HepG2 (cell line): ENCODE measurements around the gene PLK5. TPM values are rescaled to one million over a fixed set of nuclear protein-coding genes. Genes with fewer than 3 reads are reported as not detected.

ENCODE experiments used
- MAZ ChIP-seq, 2 experiments: sonication (generic) in 1 of 2; formaldehyde crosslinking in 1 of 2; IDR thresholded peaks; 2 replicates each; pipeline versions ENCODE4 v1.5.0 to v1.6.1; 2012 to 2020; ENCODE audit warnings: low read depth in 2 of 2, mild to moderate bottlenecking in 2 of 2, borderline replicate concordance in 1 of 2, improper control_type of control experiment in 1 of 2, low read length in 1 of 2, missing genetic modification reagents in 1 of 2, moderate library complexity in 1 of 2
- PHF21A ChIP-seq: sonication (generic); formaldehyde crosslinking; IDR thresholded peaks from 2 replicates; pipeline ENCODE4 v1.5.0; 2020; ENCODE audit warnings: mild to moderate bottlenecking, missing genetic modification reagents
- POLR2A ChIP-seq, 2 experiments: IDR thresholded peaks; 2 replicates each; pipeline ENCODE4 v1.6.1; 2011; ENCODE audit warnings: low read depth in 2 of 2, low read length in 2 of 2, mild to moderate bottlenecking in 1 of 2, moderate library complexity in 1 of 2; ENCODE audit not compliant: insufficient read depth in 1 of 2
- RARG ChIP-seq: sonication (generic); formaldehyde crosslinking; IDR thresholded peaks from 2 replicates; pipeline ENCODE4 v1.4.0; 2020; ENCODE audit warnings: low read depth, mild to moderate bottlenecking, missing genetic modification reagents
- SOX5 ChIP-seq: IDR thresholded peaks from 2 replicates; pipeline ENCODE4 v1.6.1; 2016; ENCODE audit warnings: borderline replicate concordance
- YY1 ChIP-seq: IDR thresholded peaks from 2 replicates; pipeline ENCODE4 v1.6.1; 2011; ENCODE audit warnings: low read length, low read depth, moderate library complexity, mild to moderate bottlenecking; ENCODE audit not compliant: insufficient read depth, insufficient replicate concordance
- ZKSCAN8 ChIP-seq: IDR thresholded peaks from 2 replicates; pipeline ENCODE4 v1.6.1; 2016; ENCODE audit warnings: borderline replicate concordance, missing genetic modification reagents, missing compliant biosample characterization
- ZNF329 ChIP-seq: sonication (generic); formaldehyde crosslinking; IDR thresholded peaks from 2 replicates; pipeline ENCODE4 v1.9.0; 2021; ENCODE audit warnings: low read depth, mild to moderate bottlenecking, missing genetic modification reagents
- ZNF75D ChIP-seq: sonication (generic); formaldehyde crosslinking; IDR thresholded peaks from 2 replicates; pipeline ENCODE4 v1.8.1; 2023; ENCODE audit warnings: missing genetic modification reagents, mild to moderate bottlenecking, borderline replicate concordance
- ZNF772 ChIP-seq: sonication (generic); formaldehyde crosslinking; IDR thresholded peaks from 2 replicates; pipeline ENCODE4 v1.5.0; 2020; ENCODE audit warnings: mild to moderate bottlenecking, missing genetic modification reagents
- ZNF780A ChIP-seq: sonication (generic); formaldehyde crosslinking; IDR thresholded peaks from 2 replicates; pipeline ENCODE4 v1.8.0; 2022; ENCODE audit warnings: mild to moderate bottlenecking, missing genetic modification reagents, moderate library complexity
- polyA plus RNA-seq, 8 experiments: library from polyadenylated mRNA; depleted of rRNA in 3 of 8; stranded (reverse) in 7 of 8; unstranded in 1 of 8; fragments of >200 nt; fragmentation: Illumina TruSeq in 4 of 8; extraction: Trizol in 4 of 8; gene quantifications; 2 replicates each; pipeline versions ENCODE4 v1.2.1 to v1.2.3, GENCODE V29; 2011 to 2016; ENCODE audit warnings: low read depth in 4 of 8, missing spikeins in 1 of 8, mixed read lengths in 1 of 8; ENCODE audit not compliant: insufficient read depth in 1 of 8
- total RNA-seq, 5 experiments: library from RNA; depleted of rRNA; stranded (reverse); fragments of >200 nt; fragmentation: Illumina TruSeq; extraction: Trizol; gene quantifications; 2 replicates each; pipeline ENCODE4 v1.2.3, GENCODE V29; 2016; ENCODE audit warnings: low read depth in 1 of 5
- TF ChIP-seq, protein P1 (sequence below): IDR thresholded peaks from 2 replicates; pipeline ENCODE4 v1.6.1; 2012; ENCODE audit warnings: low read depth, low read length, improper control_type of control experiment
- TF ChIP-seq, protein P2 (sequence below): sonication (generic); formaldehyde crosslinking; IDR thresholded peaks from 2 replicates; pipeline ENCODE4 v1.9.0; 2022; ENCODE audit warnings: missing genetic modification reagents, mild to moderate bottlenecking, borderline replicate concordance
- TF ChIP-seq, protein P3 (sequence below): sonication (generic); formaldehyde crosslinking; IDR thresholded peaks from 2 replicates; pipeline ENCODE4 v1.4.0; 2020; ENCODE audit warnings: mild to moderate bottlenecking, missing genetic modification reagents
- TF ChIP-seq, protein P4 (sequence below): sonication (generic); formaldehyde crosslinking; IDR thresholded peaks from 2 replicates; pipeline ENCODE4 v1.8.0; 2022; ENCODE audit warnings: mild to moderate bottlenecking, missing genetic modification reagents, moderate library complexity
- TF ChIP-seq, protein P5 (sequence below): sonication (generic); formaldehyde crosslinking; IDR thresholded peaks from 2 replicates; pipeline ENCODE4 v1.4.0; 2020; ENCODE audit warnings: low read depth, missing genetic modification reagents

Gene PLK5
- total and polyA plus RNA-seq, 2 of the 13 experiments (the other 11 are each of a cell fraction or from before 2014, with no cell fraction given), result not detected

DNA sequence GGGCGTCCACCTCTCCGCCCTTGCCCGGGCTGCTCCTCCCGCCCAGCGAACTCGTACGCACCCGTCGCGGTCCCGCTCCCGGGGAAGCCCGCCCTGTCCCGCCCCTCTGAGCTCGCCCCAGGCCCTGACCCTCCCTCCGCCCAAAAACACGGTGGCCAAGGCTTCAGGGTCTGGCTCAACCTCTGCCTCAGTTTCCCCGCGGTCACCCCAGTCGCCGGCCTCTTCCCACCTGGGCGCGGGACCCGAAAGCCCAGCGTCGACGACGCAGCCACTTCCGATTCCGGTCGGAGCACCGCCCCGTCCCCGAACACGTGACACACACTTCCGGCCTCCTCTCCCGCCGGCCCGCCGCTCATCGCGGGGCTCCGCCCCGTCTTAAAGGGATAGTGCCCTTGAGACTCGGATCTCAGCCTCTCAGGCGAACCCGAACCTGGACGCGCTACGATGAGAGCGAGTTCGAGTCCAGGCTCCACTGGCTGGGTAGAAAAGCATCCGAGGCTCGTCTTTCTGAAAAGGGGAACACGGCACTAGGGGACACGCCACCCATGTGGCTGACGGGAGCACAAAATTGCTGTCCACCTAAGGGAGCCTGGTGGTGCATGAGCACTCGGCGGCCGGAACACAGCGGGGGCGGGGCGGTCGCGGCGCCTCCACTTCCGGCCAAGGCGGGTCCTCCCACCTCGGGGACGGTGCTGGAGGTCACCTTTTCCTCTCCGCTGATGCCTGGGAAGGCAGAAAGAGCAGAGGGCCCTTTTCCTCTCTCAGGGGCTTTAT lies 44.8 kb upstream of the PLK5 start, which contains the start of gene C19orf25 (continued):
- TF ChIP-seq, protein P1, sequence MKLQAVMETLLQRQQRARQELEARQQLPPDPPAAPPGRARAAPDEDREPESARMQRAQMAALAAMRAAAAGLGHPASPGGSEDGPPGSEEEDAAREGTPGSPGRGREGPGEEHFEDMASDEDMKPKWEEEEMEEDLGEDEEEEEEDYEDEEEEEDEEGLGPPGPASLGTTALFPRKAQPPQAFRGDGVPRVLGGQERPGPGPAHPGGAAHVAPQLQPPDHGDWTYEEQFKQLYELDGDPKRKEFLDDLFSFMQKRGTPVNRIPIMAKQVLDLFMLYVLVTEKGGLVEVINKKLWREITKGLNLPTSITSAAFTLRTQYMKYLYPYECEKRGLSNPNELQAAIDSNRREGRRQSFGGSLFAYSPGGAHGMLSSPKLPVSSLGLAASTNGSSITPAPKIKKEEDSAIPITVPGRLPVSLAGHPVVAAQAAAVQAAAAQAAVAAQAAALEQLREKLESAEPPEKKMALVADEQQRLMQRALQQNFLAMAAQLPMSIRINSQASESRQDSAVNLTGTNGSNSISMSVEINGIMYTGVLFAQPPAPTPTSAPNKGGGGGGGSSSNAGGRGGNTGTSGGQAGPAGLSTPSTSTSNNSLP, result 0 out of 2 replicates have a peak, but pooled peaks have one; percentile 42
- TF ChIP-seq RARG, result no peak
- TF ChIP-seq, protein P2, sequence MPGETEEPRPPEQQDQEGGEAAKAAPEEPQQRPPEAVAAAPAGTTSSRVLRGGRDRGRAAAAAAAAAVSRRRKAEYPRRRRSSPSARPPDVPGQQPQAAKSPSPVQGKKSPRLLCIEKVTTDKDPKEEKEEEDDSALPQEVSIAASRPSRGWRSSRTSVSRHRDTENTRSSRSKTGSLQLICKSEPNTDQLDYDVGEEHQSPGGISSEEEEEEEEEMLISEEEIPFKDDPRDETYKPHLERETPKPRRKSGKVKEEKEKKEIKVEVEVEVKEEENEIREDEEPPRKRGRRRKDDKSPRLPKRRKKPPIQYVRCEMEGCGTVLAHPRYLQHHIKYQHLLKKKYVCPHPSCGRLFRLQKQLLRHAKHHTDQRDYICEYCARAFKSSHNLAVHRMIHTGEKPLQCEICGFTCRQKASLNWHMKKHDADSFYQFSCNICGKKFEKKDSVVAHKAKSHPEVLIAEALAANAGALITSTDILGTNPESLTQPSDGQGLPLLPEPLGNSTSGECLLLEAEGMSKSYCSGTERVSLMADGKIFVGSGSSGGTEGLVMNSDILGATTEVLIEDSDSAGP (CRISPR knock-in tag), result peak; percentile 100
- TF ChIP-seq, protein P3, sequence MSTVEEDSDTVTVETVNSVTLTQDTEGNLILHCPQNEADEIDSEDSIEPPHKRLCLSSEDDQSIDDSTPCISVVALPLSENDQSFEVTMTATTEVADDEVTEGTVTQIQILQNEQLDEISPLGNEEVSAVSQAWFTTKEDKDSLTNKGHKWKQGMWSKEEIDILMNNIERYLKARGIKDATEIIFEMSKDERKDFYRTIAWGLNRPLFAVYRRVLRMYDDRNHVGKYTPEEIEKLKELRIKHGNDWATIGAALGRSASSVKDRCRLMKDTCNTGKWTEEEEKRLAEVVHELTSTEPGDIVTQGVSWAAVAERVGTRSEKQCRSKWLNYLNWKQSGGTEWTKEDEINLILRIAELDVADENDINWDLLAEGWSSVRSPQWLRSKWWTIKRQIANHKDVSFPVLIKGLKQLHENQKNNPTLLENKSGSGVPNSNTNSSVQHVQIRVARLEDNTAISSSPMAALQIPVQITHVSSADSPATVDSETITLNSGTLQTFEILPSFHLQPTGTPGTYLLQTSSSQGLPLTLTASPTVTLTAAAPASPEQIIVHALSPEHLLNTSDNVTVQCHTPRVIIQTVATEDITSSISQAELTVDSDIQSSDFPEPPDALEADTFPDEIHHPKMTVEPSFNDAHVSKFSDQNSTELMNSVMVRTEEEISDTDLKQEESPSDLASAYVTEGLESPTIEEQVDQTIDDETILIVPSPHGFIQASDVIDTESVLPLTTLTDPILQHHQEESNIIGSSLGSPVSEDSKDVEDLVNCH (CRISPR knock-in tag), result no peak
- TF ChIP-seq, protein P4, sequence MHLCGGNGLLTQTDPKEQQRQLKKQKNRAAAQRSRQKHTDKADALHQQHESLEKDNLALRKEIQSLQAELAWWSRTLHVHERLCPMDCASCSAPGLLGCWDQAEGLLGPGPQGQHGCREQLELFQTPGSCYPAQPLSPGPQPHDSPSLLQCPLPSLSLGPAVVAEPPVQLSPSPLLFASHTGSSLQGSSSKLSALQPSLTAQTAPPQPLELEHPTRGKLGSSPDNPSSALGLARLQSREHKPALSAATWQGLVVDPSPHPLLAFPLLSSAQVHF (CRISPR knock-in tag), result peak; percentile 27; the same call in 1 of the 2 replicates
- TF ChIP-seq YY1, result peak; percentile 46
- peak; percentile 53; the same call in 1 of the 2 replicates for TF ChIP-seq SOX5 (CRISPR knock-in tag)
- peak in 1 of 2 experiments; percentile 73; a peak in 3 of 4 replicates for TF ChIP-seq POLR2A (IDR thresholded peaks at IDR 0.05; ENCODE audit: insufficient read depth in 1 of 2, low read depth in 2 of 2, low read length in 2 of 2)
- TF ChIP-seq PHF21A (CRISPR knock-in tag), result peak; percentile 56
- 0 out of 2 replicates have a peak, but pooled peaks have one; percentile 37 for TF ChIP-seq ZNF780A (CRISPR knock-in tag)
- TF ChIP-seq ZKSCAN8, result 0 out of 2 replicates have a peak, but pooled peaks have one; percentile 48
- peak; percentile 37; the same call in 1 of the 2 replicates for TF ChIP-seq ZNF772
- TF ChIP-seq, protein P5, sequence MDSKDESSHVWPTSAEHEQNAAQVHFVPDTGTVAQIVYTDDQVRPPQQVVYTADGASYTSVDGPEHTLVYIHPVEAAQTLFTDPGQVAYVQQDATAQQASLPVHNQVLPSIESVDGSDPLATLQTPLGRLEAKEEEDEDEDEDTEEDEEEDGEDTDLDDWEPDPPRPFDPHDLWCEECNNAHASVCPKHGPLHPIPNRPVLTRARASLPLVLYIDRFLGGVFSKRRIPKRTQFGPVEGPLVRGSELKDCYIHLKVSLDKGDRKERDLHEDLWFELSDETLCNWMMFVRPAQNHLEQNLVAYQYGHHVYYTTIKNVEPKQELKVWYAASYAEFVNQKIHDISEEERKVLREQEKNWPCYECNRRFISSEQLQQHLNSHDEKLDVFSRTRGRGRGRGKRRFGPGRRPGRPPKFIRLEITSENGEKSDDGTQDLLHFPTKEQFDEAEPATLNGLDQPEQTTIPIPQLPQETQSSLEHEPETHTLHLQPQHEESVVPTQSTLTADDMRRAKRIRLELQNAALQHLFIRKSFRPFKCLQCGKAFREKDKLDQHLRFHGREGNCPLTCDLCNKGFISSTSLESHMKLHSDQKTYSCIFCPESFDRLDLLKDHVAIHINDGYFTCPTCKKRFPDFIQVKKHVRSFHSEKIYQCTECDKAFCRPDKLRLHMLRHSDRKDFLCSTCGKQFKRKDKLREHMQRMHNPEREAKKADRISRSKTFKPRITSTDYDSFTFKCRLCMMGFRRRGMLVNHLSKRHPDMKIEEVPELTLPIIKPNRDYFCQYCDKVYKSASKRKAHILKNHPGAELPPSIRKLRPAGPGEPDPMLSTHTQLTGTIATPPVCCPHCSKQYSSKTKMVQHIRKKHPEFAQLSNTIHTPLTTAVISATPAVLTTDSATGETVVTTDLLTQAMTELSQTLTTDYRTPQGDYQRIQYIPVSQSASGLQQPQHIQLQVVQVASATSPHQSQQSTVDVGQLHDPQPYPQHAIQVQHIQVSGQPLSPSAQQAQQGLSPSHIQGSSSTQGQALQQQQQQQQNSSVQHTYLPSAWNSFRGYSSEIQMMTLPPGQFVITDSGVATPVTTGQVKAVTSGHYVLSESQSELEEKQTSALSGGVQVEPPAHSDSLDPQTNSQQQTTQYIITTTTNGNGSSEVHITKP, result 0 out of 2 replicates have a peak, but pooled peaks have one; percentile 36
- no peak for TF ChIP-seq MAZ (IDR thresholded peaks at IDR 0.05; ENCODE audit: borderline replicate concordance, low read depth, low read length)
- peak; percentile 26; the same call in 1 of the 2 replicates for TF ChIP-seq MAZ (CRISPR knock-in tag; IDR thresholded peaks at IDR 0.05; ENCODE audit: low read depth)
- TF ChIP-seq ZNF329 (CRISPR knock-in tag), result peak; percentile 37; the same call in 1 of the 2 replicates
- 0 out of 2 replicates have a peak, but pooled peaks have one; percentile 38 for TF ChIP-seq ZNF75D
